ENCODE results near the gene LHFPL2.

The LHFPL2 gene

DNA sequence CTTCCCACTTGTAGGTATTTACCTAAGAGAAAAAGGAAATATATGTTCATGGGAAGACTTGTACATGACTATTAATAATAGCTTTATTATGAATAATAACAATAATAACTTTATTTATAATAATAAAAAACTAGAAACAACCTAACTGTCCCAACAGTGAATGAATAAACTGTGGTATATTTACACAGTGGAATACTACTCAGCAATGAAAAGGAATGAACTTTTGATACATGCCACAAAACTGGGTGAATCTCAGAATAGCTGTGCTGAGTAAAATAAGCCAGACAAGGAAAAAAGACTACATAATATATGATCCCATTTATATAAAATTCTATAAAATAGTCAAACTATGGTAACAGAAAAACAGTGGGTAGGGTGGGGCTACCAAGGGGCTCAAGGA lies 199.5 kb downstream of the LHFPL2 start:
- no peak for TF ChIP-seq GABPA (IDR thresholded peaks at IDR 0.05; ENCODE audit: low read depth)
- TF ChIP-seq, protein P1, sequence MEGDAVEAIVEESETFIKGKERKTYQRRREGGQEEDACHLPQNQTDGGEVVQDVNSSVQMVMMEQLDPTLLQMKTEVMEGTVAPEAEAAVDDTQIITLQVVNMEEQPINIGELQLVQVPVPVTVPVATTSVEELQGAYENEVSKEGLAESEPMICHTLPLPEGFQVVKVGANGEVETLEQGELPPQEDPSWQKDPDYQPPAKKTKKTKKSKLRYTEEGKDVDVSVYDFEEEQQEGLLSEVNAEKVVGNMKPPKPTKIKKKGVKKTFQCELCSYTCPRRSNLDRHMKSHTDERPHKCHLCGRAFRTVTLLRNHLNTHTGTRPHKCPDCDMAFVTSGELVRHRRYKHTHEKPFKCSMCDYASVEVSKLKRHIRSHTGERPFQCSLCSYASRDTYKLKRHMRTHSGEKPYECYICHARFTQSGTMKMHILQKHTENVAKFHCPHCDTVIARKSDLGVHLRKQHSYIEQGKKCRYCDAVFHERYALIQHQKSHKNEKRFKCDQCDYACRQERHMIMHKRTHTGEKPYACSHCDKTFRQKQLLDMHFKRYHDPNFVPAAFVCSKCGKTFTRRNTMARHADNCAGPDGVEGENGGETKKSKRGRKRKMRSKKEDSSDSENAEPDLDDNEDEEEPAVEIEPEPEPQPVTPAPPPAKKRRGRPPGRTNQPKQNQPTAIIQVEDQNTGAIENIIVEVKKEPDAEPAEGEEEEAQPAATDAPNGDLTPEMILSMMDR (IDR thresholded peaks at IDR 0.05; ENCODE audit: insufficient read depth, low read length) = no peak
- no peak for TF ChIP-seq POLR2AphosphoS5 (IDR thresholded peaks at IDR 0.05; ENCODE audit: low read depth)
- TF ChIP-seq, protein P2, sequence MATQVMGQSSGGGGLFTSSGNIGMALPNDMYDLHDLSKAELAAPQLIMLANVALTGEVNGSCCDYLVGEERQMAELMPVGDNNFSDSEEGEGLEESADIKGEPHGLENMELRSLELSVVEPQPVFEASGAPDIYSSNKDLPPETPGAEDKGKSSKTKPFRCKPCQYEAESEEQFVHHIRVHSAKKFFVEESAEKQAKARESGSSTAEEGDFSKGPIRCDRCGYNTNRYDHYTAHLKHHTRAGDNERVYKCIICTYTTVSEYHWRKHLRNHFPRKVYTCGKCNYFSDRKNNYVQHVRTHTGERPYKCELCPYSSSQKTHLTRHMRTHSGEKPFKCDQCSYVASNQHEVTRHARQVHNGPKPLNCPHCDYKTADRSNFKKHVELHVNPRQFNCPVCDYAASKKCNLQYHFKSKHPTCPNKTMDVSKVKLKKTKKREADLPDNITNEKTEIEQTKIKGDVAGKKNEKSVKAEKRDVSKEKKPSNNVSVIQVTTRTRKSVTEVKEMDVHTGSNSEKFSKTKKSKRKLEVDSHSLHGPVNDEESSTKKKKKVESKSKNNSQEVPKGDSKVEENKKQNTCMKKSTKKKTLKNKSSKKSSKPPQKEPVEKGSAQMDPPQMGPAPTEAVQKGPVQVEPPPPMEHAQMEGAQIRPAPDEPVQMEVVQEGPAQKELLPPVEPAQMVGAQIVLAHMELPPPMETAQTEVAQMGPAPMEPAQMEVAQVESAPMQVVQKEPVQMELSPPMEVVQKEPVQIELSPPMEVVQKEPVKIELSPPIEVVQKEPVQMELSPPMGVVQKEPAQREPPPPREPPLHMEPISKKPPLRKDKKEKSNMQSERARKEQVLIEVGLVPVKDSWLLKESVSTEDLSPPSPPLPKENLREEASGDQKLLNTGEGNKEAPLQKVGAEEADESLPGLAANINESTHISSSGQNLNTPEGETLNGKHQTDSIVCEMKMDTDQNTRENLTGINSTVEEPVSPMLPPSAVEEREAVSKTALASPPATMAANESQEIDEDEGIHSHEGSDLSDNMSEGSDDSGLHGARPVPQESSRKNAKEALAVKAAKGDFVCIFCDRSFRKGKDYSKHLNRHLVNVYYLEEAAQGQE (IDR thresholded peaks at IDR 0.05; ENCODE audit: insufficient replicate concordance, low read depth) = no peak
- Histone ChIP-seq H3K27ac (replicated peaks) (no peak overlapping the region), H3K4me3 (replicated peaks; ENCODE audit: insufficient read depth, low read length) (no peak overlapping the region), H3K27me3 (ENCODE audit: insufficient read depth, poor library complexity, severe bottlenecking) (no peaks in the 10 kb centered on the region)
- DNase-seq (ENCODE audit: low read depth in 1 of 2, low spot score in 1 of 2) = no peak

DNA sequence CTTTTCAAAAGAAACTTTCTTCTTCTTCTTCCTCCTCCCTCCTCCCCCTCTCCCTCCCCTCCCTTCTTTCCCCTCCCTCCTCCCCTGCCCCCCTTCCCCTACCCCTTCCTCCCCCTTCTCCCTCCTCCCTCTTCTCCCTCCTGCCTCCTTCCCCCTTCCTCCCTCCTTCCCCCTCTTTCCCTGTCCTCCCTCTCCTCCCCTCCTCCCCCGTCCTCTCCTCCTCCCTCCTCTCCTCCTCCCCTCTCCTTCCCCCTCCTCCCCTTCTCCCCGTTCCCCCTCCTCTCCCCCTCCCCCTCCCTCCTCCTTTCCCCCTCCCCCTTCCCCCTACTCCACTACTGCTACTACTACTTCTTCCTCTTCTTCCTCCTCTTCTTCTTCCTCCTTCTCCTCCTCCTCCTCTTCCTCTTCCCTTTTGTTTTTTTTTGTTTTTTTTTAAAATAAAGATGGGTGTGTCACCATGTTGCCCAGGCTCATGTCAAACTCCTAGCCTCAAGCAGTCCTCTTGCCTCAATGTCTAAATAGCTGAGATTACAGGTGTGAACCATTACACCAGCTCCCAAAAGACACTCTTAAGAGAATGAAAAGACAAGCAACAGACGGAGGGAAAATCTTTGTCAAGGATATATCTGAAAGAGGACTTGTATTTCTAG lies 200.7 kb downstream of the LHFPL2 start:
- Histone ChIP-seq H3K27me3 (ENCODE audit: insufficient read depth, poor library complexity, severe bottlenecking) (no peaks in the 10 kb centered on the region), H3K27ac (replicated peaks) (no peak overlapping the region), H3K4me3 (replicated peaks; ENCODE audit: insufficient read depth, low read length) (no peak overlapping the region)
- no peak for DNase-seq (ENCODE audit: low read depth in 1 of 2, low spot score in 1 of 2)
- TF ChIP-seq SPI1 (IDR thresholded peaks at IDR 0.05; ENCODE audit: borderline replicate concordance, low read depth) (no peak), POLR2AphosphoS5 (IDR thresholded peaks at IDR 0.05; ENCODE audit: low read depth) (no peak), GABPA (IDR thresholded peaks at IDR 0.05; ENCODE audit: low read depth) (no peak)
- TF ChIP-seq, protein P2 (IDR thresholded peaks at IDR 0.05; ENCODE audit: insufficient replicate concordance, low read depth) = no peak
- TF ChIP-seq, protein P1 (IDR thresholded peaks at IDR 0.05; ENCODE audit: insufficient read depth, low read length) = no peak
